ENCODE data around the gene SIPA1L2.

- no peak for TF ChIP-seq CTCF (IDR thresholded peaks at IDR 0.05; ENCODE audit: insufficient read depth, low read length)
- TF ChIP-seq POLR2AphosphoS5 (IDR thresholded peaks at IDR 0.05; ENCODE audit: low read depth): no peak
Measured at GRCh38 chr1:232678185-232678886, 48.4 kb upstream of the SIPA1L2 start.

Data from HL-60 (cell line).